GM21447 (cell line): Measurements from ENCODE around the gene TBX4.
"Not testable (repeated sequence)": the region's sequence is repeated elsewhere in the genome, so short reads cannot be mapped to it uniquely, and the experiment has no call there.

Experiments used
- ATAC-seq: cut with Tn5 transposase; IDR thresholded peaks from one replicate; pipeline ENCODE4 v1.9.1; 2021; ENCODE audit not compliant: unreplicated experiment

TBX4 gene

DNA sequence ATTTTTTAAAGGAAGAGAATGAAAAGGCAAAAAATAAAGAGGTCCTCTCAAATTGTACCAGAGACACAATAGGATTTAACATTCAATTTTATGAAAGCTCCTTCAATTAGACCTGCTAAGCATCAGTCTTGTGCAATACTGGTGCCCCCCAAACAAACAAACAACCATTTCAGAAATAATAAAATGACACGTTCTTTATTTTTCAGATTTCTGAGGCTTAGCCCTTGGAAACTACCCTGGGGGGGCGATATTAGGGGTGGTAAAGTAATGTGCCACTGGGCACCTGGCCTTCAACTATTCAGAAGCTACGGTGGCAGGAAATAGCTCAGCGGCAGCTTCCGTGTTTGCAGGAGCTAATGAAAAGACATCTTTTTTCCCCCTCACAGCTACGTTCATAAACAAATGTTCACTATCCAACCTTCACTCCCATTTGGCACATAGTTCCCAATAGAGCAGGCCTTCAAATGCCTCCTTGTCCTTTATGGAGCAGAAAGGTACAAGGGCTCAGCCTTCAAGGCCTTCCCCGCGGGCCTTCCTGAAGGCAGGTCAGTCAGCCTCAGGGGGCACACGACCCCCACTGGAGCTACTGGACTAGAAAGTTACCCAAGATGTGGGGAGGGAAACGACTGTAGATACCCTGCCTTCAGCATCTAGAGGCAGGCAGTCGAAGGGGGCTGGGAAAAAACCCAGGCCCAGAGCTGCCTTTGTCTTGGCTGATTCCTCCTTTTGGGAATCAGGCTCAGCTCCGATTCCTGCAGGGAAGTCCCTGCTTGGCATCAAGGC lies 44.1 kb downstream of the TBX4 start:
- ATAC-seq = no peak

DNA sequence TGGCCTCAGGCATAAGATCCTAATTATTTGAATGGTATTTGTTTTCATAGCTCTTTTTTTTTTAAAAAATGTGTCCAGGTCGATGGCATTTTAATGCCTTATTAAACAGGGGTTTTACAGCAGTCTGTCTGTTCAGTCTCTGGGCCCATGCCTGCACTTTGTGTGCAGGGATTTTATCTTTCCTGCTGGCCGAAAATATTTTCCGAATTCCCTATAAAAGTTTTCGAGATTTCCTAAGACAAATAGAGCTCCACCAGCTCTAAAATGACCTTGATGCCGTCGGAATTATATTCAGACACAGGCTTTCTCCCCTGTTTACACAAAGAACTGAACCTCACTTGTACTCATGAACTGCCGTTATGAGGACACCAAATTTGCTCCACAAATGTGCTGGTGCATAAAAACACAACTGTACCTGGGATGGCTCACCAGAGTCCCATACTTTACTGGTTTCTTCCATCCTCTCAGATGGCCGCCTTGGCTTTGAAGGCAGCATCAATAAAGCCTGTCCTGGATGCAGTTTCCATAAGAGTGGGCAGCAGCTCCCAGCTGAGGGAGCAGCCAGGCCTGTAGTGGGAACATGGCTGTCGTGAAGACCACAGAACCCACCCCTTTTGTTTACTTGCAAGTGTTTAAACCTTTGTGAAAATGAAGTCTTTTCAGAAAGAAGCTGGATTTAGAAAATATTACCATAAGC lies 44.9 kb downstream of the TBX4 start:
- no peak for ATAC-seq

- no peak for ATAC-seq
Observed at GRCh38 chr17:61498042-61498994, 46.1 kb downstream of the TBX4 start.

DNA sequence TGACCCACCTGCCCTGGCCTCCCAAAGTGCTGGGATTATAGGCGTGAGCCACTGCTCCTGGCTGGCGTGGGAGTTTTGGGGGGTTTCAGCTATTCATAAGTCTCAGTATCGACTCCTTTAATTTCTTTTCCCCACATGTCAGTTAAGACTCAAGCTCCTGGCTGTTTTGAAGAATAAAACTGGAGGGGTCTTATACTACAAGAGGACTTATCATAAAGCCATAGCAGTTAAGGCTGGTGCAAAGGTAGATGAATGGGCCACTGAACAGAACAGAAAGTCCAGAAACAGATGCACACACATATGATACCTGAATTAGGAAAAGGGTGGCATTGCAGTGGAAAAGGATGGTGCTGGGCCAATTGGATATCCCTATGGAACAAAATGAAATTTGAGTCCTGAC lies 47.4 kb downstream of the TBX4 start:
- no peak for ATAC-seq

GRCh38 chr17:61500287-61500686 lies 48.1 kb downstream of the TBX4 start:
- no peak for ATAC-seq

DNA sequence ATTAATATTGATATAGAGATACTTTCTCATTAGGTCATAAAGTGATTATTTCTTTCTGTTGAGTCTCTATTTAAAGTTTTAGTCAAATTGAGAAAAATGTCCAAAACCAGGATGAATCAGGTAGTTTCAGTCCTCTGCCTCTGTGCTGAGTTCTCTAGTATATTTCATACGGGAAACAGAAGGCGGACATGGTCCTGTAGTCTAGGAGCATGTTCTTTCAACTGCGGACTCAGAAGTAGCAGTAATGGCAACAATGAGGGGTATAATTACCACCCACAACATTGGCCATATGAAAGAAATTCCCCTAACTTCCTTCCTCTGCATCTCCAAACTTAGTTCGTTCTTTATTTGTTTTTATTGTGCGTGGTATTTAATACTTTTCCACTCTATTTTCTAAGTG lies 50.1 kb downstream of the TBX4 start:
- no peak for ATAC-seq

- no peak for ATAC-seq
Observed at GRCh38 chr17:61503961-61504360, 51.7 kb downstream of the TBX4 start.

- no peak for ATAC-seq
Observed at GRCh38 chr17:61504697-61505096, 52.5 kb downstream of the TBX4 start.

DNA sequence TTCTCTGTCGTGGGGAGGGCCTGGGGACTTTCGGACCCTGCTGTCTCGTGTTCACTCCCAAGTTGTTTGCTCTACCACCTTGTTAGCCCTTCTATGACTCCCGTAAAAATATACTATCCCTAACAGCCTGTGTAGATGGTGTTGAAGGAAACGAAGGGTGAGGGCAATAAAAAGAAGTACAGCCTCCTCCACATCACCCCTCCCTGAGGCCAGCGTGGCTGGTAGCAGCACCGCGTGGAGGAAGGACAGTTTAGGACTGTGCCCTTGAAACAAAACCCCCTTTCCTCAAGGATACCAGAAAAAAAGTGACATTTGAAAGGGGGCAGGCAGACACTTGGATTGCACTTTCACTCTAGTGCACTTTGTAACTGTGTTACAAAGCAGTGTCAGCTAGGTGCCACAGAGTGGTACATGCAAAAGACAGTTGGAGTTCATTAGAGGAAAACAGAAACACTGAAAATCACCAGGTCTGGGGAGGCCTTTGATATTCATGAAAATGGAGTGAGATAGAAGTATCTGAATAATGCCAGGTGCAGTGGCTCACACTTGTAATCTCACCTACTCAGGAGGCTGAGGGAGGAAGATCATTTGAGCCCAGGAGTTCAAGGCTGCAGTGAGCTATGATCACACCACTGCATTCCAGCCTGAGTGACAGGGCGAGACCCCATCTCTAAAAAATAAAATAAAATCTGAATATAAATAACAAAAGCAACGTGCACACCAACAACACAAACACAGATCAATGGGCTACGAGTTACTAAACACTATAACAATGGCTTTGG lies 53.8 kb downstream of the TBX4 start:
- ATAC-seq = no peak

GRCh38 chr17:61507383-61508066 lies 55.3 kb downstream of the TBX4 start:
- ATAC-seq = no peak

- no peak for ATAC-seq
Observed at GRCh38 chr17:61508912-61509311, 56.7 kb downstream of the TBX4 start.

GRCh38 chr17:61509454-61509853 lies 57.2 kb downstream of the TBX4 start:
- not testable (repeated sequence) for ATAC-seq

DNA sequence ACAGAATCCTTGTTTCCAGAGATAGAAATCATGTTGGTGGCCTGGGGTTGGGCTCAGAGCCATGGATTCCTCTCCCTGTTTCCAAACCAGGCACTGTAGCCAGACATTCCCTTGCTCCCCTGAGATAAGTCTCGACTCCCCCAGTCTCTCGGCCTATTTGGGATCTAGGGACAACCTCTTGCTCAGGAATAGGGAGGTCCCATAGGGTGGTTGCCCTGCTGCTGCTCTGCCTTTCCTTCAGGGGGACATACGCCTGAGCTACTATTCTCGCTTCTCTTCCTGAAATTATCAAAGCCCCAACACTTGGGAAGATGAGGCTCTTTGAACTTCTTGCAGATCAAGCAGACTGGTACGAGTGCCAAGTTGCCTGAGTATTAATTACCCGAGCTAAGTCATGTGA lies 58.0 kb downstream of the TBX4 start:
- ATAC-seq = no peak

- no peak for ATAC-seq
Observed at GRCh38 chr17:61510991-61511390, 58.8 kb downstream of the TBX4 start.

GRCh38 chr17:61511480-61512182 lies 59.4 kb downstream of the TBX4 start:
- no peak for ATAC-seq

DNA sequence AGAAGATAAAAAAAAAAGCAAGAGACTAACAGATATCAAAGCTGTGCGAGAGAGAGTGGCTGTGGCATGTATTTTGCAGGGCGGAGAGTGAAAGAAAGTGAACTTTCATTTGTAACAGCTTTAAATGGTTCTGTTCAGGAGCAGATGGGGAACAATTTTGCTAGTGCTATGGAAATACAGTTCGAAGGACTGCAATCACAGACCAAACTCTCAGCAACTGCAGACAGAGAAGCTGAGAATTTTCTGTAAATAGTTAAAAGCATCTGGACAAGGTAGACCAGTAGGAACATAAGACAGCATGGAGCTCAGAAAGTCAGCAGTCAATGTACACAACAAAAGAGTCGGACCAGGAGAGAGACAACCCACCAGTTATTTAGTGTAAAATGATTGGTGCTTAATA lies 62.3 kb downstream of the TBX4 start:
- no peak for ATAC-seq

GRCh38 chr17:61517265-61517664 lies 65.0 kb downstream of the TBX4 start:
- no peak for ATAC-seq

- ATAC-seq = no peak
Observed at GRCh38 chr17:61517843-61518606, 65.8 kb downstream of the TBX4 start.

DNA sequence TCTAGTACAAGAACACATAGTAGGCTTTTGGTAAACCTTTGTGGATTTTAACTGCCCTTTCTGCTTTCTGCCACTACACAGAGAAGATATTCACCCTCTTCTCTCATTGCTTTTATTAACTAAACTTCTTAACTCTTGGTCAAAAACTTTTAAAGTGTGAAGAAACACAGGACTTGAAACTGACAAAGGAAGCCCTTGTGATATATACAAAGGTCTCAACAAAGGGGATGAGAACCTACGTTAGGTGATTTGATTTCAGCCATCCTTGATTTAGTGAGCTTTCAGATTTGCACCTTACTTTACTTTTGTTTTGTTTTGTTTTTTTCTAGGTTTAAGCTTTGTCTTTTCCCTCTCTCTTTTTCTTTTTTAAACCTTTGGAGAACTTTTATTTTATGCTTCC lies 66.9 kb downstream of the TBX4 start:
- ATAC-seq = no peak
